Measurements from ENCODE around the gene LTB4R2. TPM values are rescaled to one million over a fixed set of nuclear protein-coding genes. Genes with fewer than 3 reads are reported as not detected.

LTB4R2 gene
- total and polyA plus RNA-seq, 2 of the 8 experiments (the other 6 are each of a cell fraction or from before 2014, with no cell fraction given) = 5.3 to 6.7 TPM

DNA sequence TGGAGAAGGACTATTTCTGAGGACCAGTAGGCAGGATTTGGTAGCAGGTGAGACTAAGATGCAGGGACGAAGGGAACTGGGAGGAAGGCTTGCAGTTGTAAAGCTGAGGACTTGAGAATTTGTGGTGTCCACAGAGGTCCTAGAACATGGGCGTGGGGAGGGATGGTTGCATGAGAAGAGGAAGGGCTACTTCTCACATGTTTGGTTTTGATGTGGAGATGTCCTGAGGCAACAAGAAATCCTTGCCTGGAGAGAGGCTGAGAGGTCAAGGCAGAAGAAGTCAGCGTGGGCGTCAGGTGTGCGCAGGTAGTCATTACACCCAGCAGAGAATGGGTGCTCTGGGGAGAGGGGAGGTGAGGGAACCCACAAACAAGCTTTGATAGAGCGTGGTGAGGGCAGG is 32.9 kb upstream of the LTB4R2 start:
- WGBS, 2 experiments (ENCODE audit: extremely low coverage in 1 of 2, insufficient coverage in 1 of 2, insufficient read length in 1 of 2, insufficient replicate concordance in 2 of 2, low coverage in 1 of 2, low lambda C conversion rate in 2 of 2, missing lambda C conversion rate in 1 of 2) = 90% methylated on average over 6 of the region's 6 CpGs; no CpG with 5 or more reads in 1 of the 2 experiments
- H3K18ac ChIP-seq (ENCODE audit: extremely low read depth, low read length) = no peak overlapping the region
- no peaks in the 10 kb centered on the region for H3K79me1 ChIP-seq (ENCODE audit: low read depth, low read length)
- no peak overlapping the region for H2BK20ac ChIP-seq (ENCODE audit: low read length)
- no peak overlapping the region for H2BK5ac ChIP-seq (ENCODE audit: low read depth, low read length)
- H3K23ac ChIP-seq (ENCODE audit: insufficient read length) = no peak overlapping the region
- H3K14ac ChIP-seq (ENCODE audit: insufficient read length) = no peak overlapping the region
- no peak for TF ChIP-seq MAFK (IDR thresholded peaks at IDR 0.05; ENCODE audit: low read depth, low read length)
- no peak for TF ChIP-seq SUZ12 (IDR thresholded peaks at IDR 0.05; ENCODE audit: low read length)
- no peaks in the 10 kb centered on the region for H3K36me3 ChIP-seq (ENCODE audit: control insufficient read depth in 2 of 4, insufficient read depth in 4 of 4, low read length in 3 of 4)
- no peak overlapping the region for H2BK120ac ChIP-seq (replicated peaks; ENCODE audit: low read depth, low read length)
- no peak for DNase-seq (ENCODE audit: low read depth in 1 of 2, low spot score in 2 of 2)
- H2BK15ac ChIP-seq (ENCODE audit: low read length) = no peak overlapping the region
- FAIRE-seq = no peak
- no peak overlapping the region for H3K4me2 ChIP-seq (ENCODE audit: insufficient read depth in 1 of 2, low read depth in 2 of 2, low read length in 2 of 2)
- no peak overlapping the region for H2AK5ac ChIP-seq (ENCODE audit: low read depth, low read length)
- no peaks in the 10 kb centered on the region for H3K9me3 ChIP-seq (ENCODE audit: insufficient read depth in 2 of 2, low read depth in 1 of 2, low read length in 1 of 2)
- no peak overlapping the region for H3K4me3 ChIP-seq (ENCODE audit: extremely low read depth in 1 of 4, insufficient read depth in 2 of 4, low read depth in 3 of 4, low read length in 4 of 4)
- H3K56ac ChIP-seq (replicated peaks; ENCODE audit: insufficient read length, low read depth, low read length) = no peak overlapping the region
- H4K5ac ChIP-seq (ENCODE audit: insufficient read length, low read depth, low read length) = no peak overlapping the region
- no peak overlapping the region for H3K27ac ChIP-seq (ENCODE audit: low read depth, low read length)
- no peak overlapping the region for H4K8ac ChIP-seq (ENCODE audit: extremely low read depth, insufficient read depth, low read length)
- H3K4me1 ChIP-seq (replicated peaks in 1 of 4; ENCODE audit: control insufficient read depth in 3 of 4, insufficient read depth in 4 of 4, low read length in 3 of 4) = no peaks in the 10 kb centered on the region; a peak in 1 of 7 replicates
- no peak overlapping the region for H2BK12ac ChIP-seq (ENCODE audit: low read depth, low read length)
- no peaks in the 10 kb centered on the region for H3K23me2 ChIP-seq (ENCODE audit: low read depth, low read length)
- H2AFZ ChIP-seq (ENCODE audit: low read length) = no peak overlapping the region
- H3K9ac ChIP-seq (replicated peaks in 1 of 4; ENCODE audit: extremely low read depth in 1 of 4, low read depth in 3 of 4, low read length in 3 of 4) = no peak overlapping the region
- H3K4ac ChIP-seq (replicated peaks; ENCODE audit: insufficient read length, low read depth, low read length) = no peak overlapping the region
- POLR2A ChIA-PET (ENCODE audit: partially characterized antibody) = interaction anchor here (0.5 to 1.2 kb wide), 2 partner anchors 49 to 64 kb away, joined by 3 read pairs; no protein-coding TSS in a partner anchor
- H3K79me2 ChIP-seq (ENCODE audit: control insufficient read depth in 1 of 2, insufficient read depth in 2 of 2, low read length in 2 of 2) = no peaks in the 10 kb centered on the region
- no peaks in the 10 kb centered on the region; a peak in 1 of 7 replicates for H3K27me3 ChIP-seq (replicated peaks in 1 of 4; ENCODE audit: control insufficient read depth in 3 of 4, extremely low read depth in 1 of 4, insufficient read depth in 3 of 4, low read length in 3 of 4)
- H4K20me1 ChIP-seq (replicated peaks in 1 of 2; ENCODE audit: control insufficient read depth in 1 of 2, insufficient read depth in 2 of 2, low read length in 2 of 2) = peaks cover 0 to 3% of the 10 kb centered on the region in 2 experiments
- no peak overlapping the region for H4K91ac ChIP-seq (replicated peaks; ENCODE audit: insufficient read length, low read length)
- CTCF ChIA-PET (ENCODE audit: partially characterized antibody) = interaction anchor here (0.9 to 11.5 kb wide), 5 partner anchors 13 to 41 kb away, joined by 3 to 137 read pairs (median 5); partner anchors contain the start of genes DHRS1 and NOP9
